Frontal cortex (tissue), 4 donors: Measurements from ENCODE around the gene IL34. TPM values are rescaled to one million over a fixed set of nuclear protein-coding genes. Genes with fewer than 3 reads are reported as not detected.

Source experiments
- DNase-seq, 2 donors: peaks; one replicate each; pipeline ENCODE4 v3.0.0; 2012; ENCODE audit warnings: low spot score in 2 of 2
- FAIRE-seq: peaks from 2 replicates; lab custom pipeline; 2012; peaks lifted over from hg19 to GRCh38; lab: Jason Lieb, UNC
- total RNA-seq: library from RNA; depleted of rRNA; stranded (reverse); fragments of >200 nt; gene quantifications from one replicate; pipeline ENCODE4 v1.2.3, GENCODE V29; 2014
- donor health status: control.
- donor health status: control.
- donor health status: control.

Gene IL34
- total RNA-seq, 1 donor from 2014 or later: 1.6 TPM

- no peak for FAIRE-seq
- DNase-seq: no peak
These were observed 50.0 kb downstream of the IL34 start for GRCh38 chr16:70696355-70696754.

GRCh38 chr16:70696952-70697593 is 50.7 kb downstream of the IL34 start:
- FAIRE-seq (no peak), DNase-seq (no peak)

GRCh38 chr16:70697594-70698170 is 51.3 kb downstream of the IL34 start:
- FAIRE-seq: no peak
- DNase-seq: no peak

GRCh38 chr16:70698901-70699300 is 52.5 kb downstream of the IL34 start:
- DNase-seq (no peak), FAIRE-seq (no peak)

GRCh38 chr16:70699696-70700095 is 53.3 kb downstream of the IL34 start:
- DNase-seq (no peak), FAIRE-seq (no peak)

- peak; percentile 72 to 79 for DNase-seq
- no peak for FAIRE-seq
These were observed 54.0 kb downstream of the IL34 start for GRCh38 chr16:70700101-70701020.

- FAIRE-seq (no peak), DNase-seq (no peak)
These were observed 54.7 kb downstream of the IL34 start for GRCh38 chr16:70701036-70701435.

- FAIRE-seq: no peak
- DNase-seq: no peak
These were observed 55.2 kb downstream of the IL34 start for GRCh38 chr16:70701596-70701995.

GRCh38 chr16:70701998-70702397 is 55.6 kb downstream of the IL34 start:
- DNase-seq (no peak), FAIRE-seq (no peak)

GRCh38 chr16:70702624-70703023 is 56.3 kb downstream of the IL34 start:
- FAIRE-seq: no peak
- DNase-seq: no peak

GRCh38 chr16:70703041-70703834 is 56.9 kb downstream of the IL34 start:
- DNase-seq (no peak), FAIRE-seq (no peak)

GRCh38 chr16:70703835-70704381 is 57.5 kb downstream of the IL34 start:
- no peak for DNase-seq
- FAIRE-seq: no peak

- DNase-seq: no peak
- FAIRE-seq: no peak
These were observed 58.2 kb downstream of the IL34 start for GRCh38 chr16:70704586-70704985.

GRCh38 chr16:70705056-70705455 is 58.7 kb downstream of the IL34 start:
- DNase-seq (no peak), FAIRE-seq (no peak)

- no peak for FAIRE-seq
- DNase-seq: no peak
These were observed 60.6 kb downstream of the IL34 start for GRCh38 chr16:70706948-70707465.

- FAIRE-seq: no peak
These were observed 62.2 kb downstream of the IL34 start for GRCh38 chr16:70708366-70709246.

GRCh38 chr16:70709457-70709856 is 63.1 kb downstream of the IL34 start:
- DNase-seq (no peak), FAIRE-seq (no peak)

More at GRCh38 chr16:70708366-70709246, 62.2 kb downstream of the IL34 start:
- no peak for DNase-seq

GRCh38 chr16:70709942-70710341 is 63.6 kb downstream of the IL34 start:
- no peak for FAIRE-seq
- DNase-seq: no peak
